Activated T-helper 17 cell treated with anti-CD3 and anti-CD28 coated beads, Interleukin-2, amount 50 U/mL, for 72 hours (primary cell): Measurements from ENCODE around the gene KCTD19. TPM values are rescaled to one million over a fixed set of nuclear protein-coding genes. Genes with fewer than 3 reads are reported as not detected.

Experiments
- total RNA-seq, 2 donors: library from RNA; stranded (reverse); gene quantifications; one replicate each; pipeline ENCODE4 v1.2.3, GENCODE V29; 2022

The KCTD19 gene
- total RNA-seq, 2 donors from 2014 or later = 0.50 to 4.4 TPM

Other genes starting within 250 kb of the KCTD19 start
- gene PHAF1, start 216.8 kb downstream of the KCTD19 start, total RNA-seq = 10 to 100 TPM; 14.8 to 18.0 TPM
- gene B3GNT9, start 175.7 kb downstream of the KCTD19 start, total RNA-seq = 10 to 100 TPM in 1 of 2 donors, 1 to 10 TPM in 1; 8.3 to 12.3 TPM
- 10 to 100 TPM; 36.3 to 65.9 TPM for gene TRADD, start 166.8 kb downstream of the KCTD19 start, total RNA-seq
- gene FBXL8, start 166.8 kb downstream of the KCTD19 start, total RNA-seq = 100 to 1,000 TPM in 1 of 2 donors, 10 to 100 TPM in 1; 33.1 to 108 TPM
- gene HSF4, start 162.0 kb downstream of the KCTD19 start, total RNA-seq = 100 to 1,000 TPM in 1 of 2 donors, 10 to 100 TPM in 1; 71.3 to 325 TPM
- gene NOL3, start 156.2 kb downstream of the KCTD19 start, total RNA-seq = 100 to 1,000 TPM in 1 of 2 donors, 10 to 100 TPM in 1; 30.0 to 194 TPM
- 100 to 1,000 TPM in 1 of 2 donors, 10 to 100 TPM in 1; 47.0 to 118 TPM for gene MATCAP1, start 142.8 kb downstream of the KCTD19 start, total RNA-seq
- gene EXOC3L1, start 136.6 kb downstream of the KCTD19 start, total RNA-seq = 1 to 10 TPM in 1 of 2 donors, under 1 TPM in 1; 0.37 to 1.5 TPM
- 100 to 1,000 TPM in 1 of 2 donors, 10 to 100 TPM in 1; 90.0 to 141 TPM for gene E2F4, start 134.6 kb downstream of the KCTD19 start, total RNA-seq
- 1 to 10 TPM; 6.6 to 7.1 TPM for gene ELMO3, start 127.6 kb downstream of the KCTD19 start, total RNA-seq
- 10 to 100 TPM; 31.7 to 39.5 TPM for gene TMEM208, start 99.6 kb downstream of the KCTD19 start, total RNA-seq
- 100 to 1,000 TPM; 104 to 145 TPM for gene FHOD1, start 79.3 kb downstream of the KCTD19 start, total RNA-seq
- 10 to 100 TPM in 1 of 2 donors, 1 to 10 TPM in 1; 3.5 to 15.7 TPM for gene SLC9A5, start 77.8 kb downstream of the KCTD19 start, total RNA-seq
- 10 to 100 TPM in 1 of 2 donors, 1 to 10 TPM in 1; 6.4 to 29.0 TPM for gene PLEKHG4, start 47.2 kb downstream of the KCTD19 start, total RNA-seq
- gene LRRC36, start 74 bp upstream of the KCTD19 start, total RNA-seq = 1 to 10 TPM in 1 of 2 donors, not detected in 1; 1.6 TPM
- gene TPPP3, start 66.8 kb upstream of the KCTD19 start, total RNA-seq = under 1 TPM in 1 of 2 donors, not detected in 1; 0.19 TPM
- under 1 TPM; 0.52 to 0.74 TPM for gene ZDHHC1, start 89.7 kb upstream of the KCTD19 start, total RNA-seq
- gene HSD11B2, start 104.4 kb upstream of the KCTD19 start, total RNA-seq = 1 to 10 TPM in 1 of 2 donors, under 1 TPM in 1; 0.21 to 1.4 TPM
- 10 to 100 TPM; 20.6 to 42.1 TPM for gene ATP6V0D1, start 154.4 kb upstream of the KCTD19 start, total RNA-seq
- gene AGRP, start 156.8 kb upstream of the KCTD19 start, total RNA-seq = not detected
- gene RIPOR1, start 202.1 kb upstream of the KCTD19 start, total RNA-seq = 10 to 100 TPM; 30.4 to 57.0 TPM
- 10 to 100 TPM; 41.2 to 49.4 TPM for gene CTCF, start 235.8 kb upstream of the KCTD19 start, total RNA-seq